Memory B cell (primary cell): Measurements from ENCODE around the gene COL9A3.
"Not testable (repeated sequence)": the region's sequence is repeated elsewhere in the genome, so short reads cannot be mapped to it uniquely, and the experiment has no call there.

ENCODE experiments used
- ATAC-seq: fragments of 150-1000 bp; cut with Tn5 transposase; 2 replicates; pipeline ENCODE4 v1.10.0; 2021; ENCODE audit warnings: low read depth, mild to moderate bottlenecking, moderate library complexity
- DNase-seq, 2 donors: peaks; one replicate each; pipeline ENCODE4 v3.0.0; 2022; ENCODE audit warnings: low spot score in 2 of 2
- H3K27ac Mint-ChIP-seq: one replicate; pipeline ENCODE4 v1.8.0; 2022; ENCODE audit warnings: mild to moderate bottlenecking, moderate library complexity, mixed read lengths
- H3K27me3 Mint-ChIP-seq: one replicate; pipeline ENCODE4 v1.8.0; 2022; ENCODE audit warnings: mixed read lengths
- H3K36me3 Mint-ChIP-seq: one replicate; pipeline ENCODE4 v1.8.0; 2022; ENCODE audit warnings: mild to moderate bottlenecking, mixed read lengths
- H3K4me1 Mint-ChIP-seq: one replicate; pipeline ENCODE4 v1.8.0; 2022; ENCODE audit warnings: mixed read lengths
- H3K4me3 Mint-ChIP-seq: one replicate; pipeline ENCODE4 v1.8.0; 2022; ENCODE audit warnings: mild to moderate bottlenecking, moderate library complexity, mixed read lengths
- H3K9me3 Mint-ChIP-seq: one replicate; pipeline ENCODE4 v1.8.0; 2022; ENCODE audit warnings: mixed read lengths

Gene COL9A3

DNA sequence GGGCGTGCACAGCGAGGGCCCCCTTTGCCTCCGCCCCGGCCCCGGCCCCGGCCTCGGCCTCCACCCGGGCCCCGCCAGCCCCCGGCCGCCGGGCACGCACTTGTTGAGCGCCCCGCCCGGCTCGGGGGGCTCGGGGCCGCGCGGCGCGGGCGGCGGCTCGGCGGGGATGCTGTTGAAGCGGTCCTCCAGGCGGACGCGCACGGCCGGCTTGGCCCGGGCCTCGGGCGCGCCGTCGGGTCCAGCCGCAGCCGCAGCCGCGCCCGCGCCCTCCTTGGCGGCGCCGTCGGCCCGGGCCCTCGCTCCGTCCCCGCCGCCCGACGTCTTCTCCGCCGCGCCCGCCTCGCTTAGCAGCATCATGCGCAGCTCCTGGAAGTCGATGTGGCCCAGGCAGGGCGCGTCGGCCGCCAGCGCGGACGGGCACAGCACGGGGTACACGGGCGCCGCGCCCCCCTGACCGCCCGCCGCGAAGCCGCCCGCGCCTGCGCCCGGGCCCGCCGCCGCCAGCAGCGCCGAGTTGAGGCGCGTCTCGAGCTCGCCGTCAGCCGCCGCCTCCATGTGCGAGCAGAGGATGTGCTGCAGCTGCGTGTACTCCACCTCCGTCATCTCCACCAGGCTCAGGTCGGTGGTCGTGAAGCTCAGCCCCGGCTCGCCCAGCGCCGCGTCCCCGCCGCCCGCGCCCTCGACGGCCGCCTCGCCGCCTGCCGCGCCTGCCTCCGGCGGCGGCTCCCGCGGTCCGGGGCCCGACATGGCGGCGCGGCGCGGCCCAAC lies 44.3 kb downstream of the COL9A3 start:
- peak overlapping the region; percentile 37 for H3K4me3 Mint-ChIP-seq
- H3K36me3 Mint-ChIP-seq = peaks cover 13% of the 10 kb centered on the region
- ATAC-seq (peak; percentile 31), DNase-seq (peak; percentile 38 to 66)
- H3K9me3 Mint-ChIP-seq = peaks cover 3% of the 10 kb centered on the region
- H3K27ac Mint-ChIP-seq = no peak overlapping the region
- H3K27me3 Mint-ChIP-seq = peaks cover 2% of the 10 kb centered on the region
- H3K4me1 Mint-ChIP-seq = peaks cover 20% of the 10 kb centered on the region

DNA sequence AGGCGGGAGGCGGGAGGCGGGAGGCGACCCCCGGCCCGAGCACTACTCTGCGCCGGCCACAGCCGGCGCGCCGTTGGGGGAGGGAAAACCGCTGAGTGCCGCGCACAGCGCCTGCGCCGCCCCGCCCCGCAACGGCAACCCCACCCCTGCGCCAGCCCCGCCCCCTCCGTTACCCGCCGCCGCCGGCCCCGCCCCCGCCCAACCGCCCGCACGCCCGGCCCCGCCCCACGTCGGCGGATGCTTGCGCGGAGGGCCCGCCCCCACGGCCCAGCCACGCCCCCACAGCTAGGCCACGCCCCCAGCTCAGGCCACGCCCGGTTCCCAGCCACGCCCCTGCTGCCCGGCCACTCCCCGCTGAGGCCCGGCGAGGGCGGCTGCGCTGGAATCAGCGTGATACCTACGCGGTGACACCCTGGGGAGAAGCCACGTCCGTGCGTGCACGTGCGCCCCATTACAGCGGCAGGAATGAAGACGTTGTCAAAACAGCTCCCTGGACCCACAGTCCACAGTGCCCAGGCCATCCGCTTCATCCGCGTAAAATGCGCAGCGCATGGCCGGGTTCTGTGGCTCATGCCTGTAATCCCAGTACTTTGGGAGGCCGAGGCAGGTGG lies 45.0 kb downstream of the COL9A3 start, which contains the start of gene TCFL5:
Gene TCFL5 (minus strand): TSS at position 97 of the 611 bp plus-strand sequence. CDS start 152 bp downstream, outside the sequence.
- Mint-ChIP-seq H3K36me3 (peaks cover 12% of the 10 kb centered on the region), H3K27me3 (peaks cover 2% of the 10 kb centered on the region), H3K4me3 (peak within 1 kb of the TSS; percentile 62), H3K9me3 (peaks cover 3% of the 10 kb centered on the region), H3K4me1 (peaks cover 20% of the 10 kb centered on the region), H3K27ac (peak within 1 kb of the TSS; percentile 79)
- ATAC-seq (peak; percentile 88), DNase-seq (peak; percentile 99 to 100)

GRCh38 chr20:62864207-62864606 lies 47.4 kb downstream of the COL9A3 start:
- DNase-seq (no peak), ATAC-seq (no peak)
- Mint-ChIP-seq H3K4me3 (no peak overlapping the region), H3K27me3 (peaks cover 2% of the 10 kb centered on the region), H3K9me3 (peaks cover 3% of the 10 kb centered on the region), H3K4me1 (peaks cover 16% of the 10 kb centered on the region), H3K27ac (no peak overlapping the region), H3K36me3 (no peaks in the 10 kb centered on the region)

GRCh38 chr20:62872184-62872847 lies 55.5 kb downstream of the COL9A3 start:
- DNase-seq (no peak), ATAC-seq (no peak)
- H3K36me3 Mint-ChIP-seq = no peaks in the 10 kb centered on the region
- H3K27ac Mint-ChIP-seq = no peak overlapping the region
- peaks cover 8% of the 10 kb centered on the region for H3K4me1 Mint-ChIP-seq
- peaks cover 4% of the 10 kb centered on the region for H3K27me3 Mint-ChIP-seq
- H3K4me3 Mint-ChIP-seq = no peak overlapping the region
- no peaks in the 10 kb centered on the region for H3K9me3 Mint-ChIP-seq

- DNase-seq = no peak
- H3K4me1 Mint-ChIP-seq = peaks cover 8% of the 10 kb centered on the region
- H3K27me3 Mint-ChIP-seq = peaks cover 4% of the 10 kb centered on the region
- no peak overlapping the region for H3K27ac Mint-ChIP-seq
- no peak overlapping the region for H3K4me3 Mint-ChIP-seq
- ATAC-seq = no peak
- H3K9me3 Mint-ChIP-seq = no peaks in the 10 kb centered on the region
- no peaks in the 10 kb centered on the region for H3K36me3 Mint-ChIP-seq
Observed at GRCh38 chr20:62872862-62873261, 56.0 kb downstream of the COL9A3 start.

DNA sequence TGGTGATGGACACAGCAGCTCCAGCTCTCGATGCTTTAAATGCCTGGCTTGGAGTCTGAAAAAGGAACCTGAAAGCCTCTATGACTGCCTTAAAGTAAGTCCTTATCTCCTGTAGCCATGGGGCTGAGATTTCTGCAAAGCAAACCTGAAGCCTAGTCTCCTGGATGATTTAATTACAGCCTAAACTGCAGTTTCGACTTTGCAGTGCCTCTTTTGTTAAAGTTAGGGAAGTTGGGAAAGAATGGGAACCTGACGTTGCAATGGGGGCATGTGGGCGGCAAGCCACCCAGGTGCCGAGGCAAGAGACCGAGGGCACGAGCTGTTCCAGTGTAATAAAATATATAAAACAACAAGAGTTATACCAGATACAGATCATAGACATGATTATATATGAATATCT lies 56.4 kb downstream of the COL9A3 start:
- DNase-seq = no peak
- Mint-ChIP-seq H3K27ac (no peak overlapping the region), H3K36me3 (peaks cover 1% of the 10 kb centered on the region), H3K4me1 (peaks cover 8% of the 10 kb centered on the region), H3K9me3 (no peaks in the 10 kb centered on the region), H3K4me3 (no peak overlapping the region), H3K27me3 (peaks cover 4% of the 10 kb centered on the region)
- ATAC-seq = no peak

DNA sequence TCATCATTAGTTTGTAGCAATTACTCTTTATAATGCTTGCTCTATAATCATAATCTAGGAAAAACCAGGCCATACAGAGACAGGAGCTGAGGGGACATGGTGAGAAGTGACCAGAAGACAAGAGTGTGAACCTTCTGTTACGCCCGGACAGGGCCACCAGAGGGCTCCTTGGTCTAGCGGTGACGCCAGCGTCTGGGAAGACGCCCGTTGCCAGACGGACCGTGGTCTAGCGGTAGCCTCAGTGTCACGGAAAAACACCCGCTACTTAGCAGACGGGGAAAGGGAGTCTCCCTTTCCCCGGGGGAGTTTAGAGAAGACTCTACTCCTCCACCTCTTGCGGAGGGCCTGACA lies 56.8 kb downstream of the COL9A3 start:
- H3K4me1 Mint-ChIP-seq, ATAC-seq, H3K36me3 Mint-ChIP-seq, DNase-seq, H3K27me3 Mint-ChIP-seq, H3K4me3 Mint-ChIP-seq, H3K27ac Mint-ChIP-seq, H3K9me3 Mint-ChIP-seq: not testable (repeated sequence)

DNA sequence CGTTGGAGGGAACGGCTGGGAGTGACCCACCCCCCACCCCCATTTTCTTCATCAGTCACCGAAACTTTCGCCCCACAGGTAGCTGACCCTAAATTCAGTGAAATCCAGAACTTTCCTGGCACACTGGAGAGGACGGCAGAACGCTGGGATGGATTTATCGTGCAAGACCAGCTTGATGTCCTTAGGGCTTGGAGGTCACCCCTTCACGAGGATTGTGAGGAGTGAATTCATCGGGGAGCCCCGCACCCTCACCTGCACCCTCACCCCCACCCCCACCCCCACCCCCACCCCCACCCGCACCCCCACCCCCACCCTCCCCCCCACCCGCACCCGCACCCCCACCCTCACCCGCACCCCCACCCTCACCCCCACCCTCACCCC lies 58.1 kb downstream of the COL9A3 start:
- peak overlapping the region; percentile 79 for H3K27ac Mint-ChIP-seq
- H3K4me1 Mint-ChIP-seq = peaks cover 8% of the 10 kb centered on the region
- H3K4me3 Mint-ChIP-seq = no peak overlapping the region
- H3K27me3 Mint-ChIP-seq = peaks cover 4% of the 10 kb centered on the region
- DNase-seq (no peak), ATAC-seq (no peak)
- H3K36me3 Mint-ChIP-seq = peaks cover 1% of the 10 kb centered on the region
- no peaks in the 10 kb centered on the region for H3K9me3 Mint-ChIP-seq

GRCh38 chr20:62875419-62876361 lies 58.8 kb downstream of the COL9A3 start:
- Mint-ChIP-seq H3K9me3 (no peaks in the 10 kb centered on the region), H3K4me3 (no peak overlapping the region), H3K27ac (peak overlapping the region; percentile 79), H3K27me3 (peaks cover 4% of the 10 kb centered on the region), H3K36me3 (peaks cover 1% of the 10 kb centered on the region), H3K4me1 (peaks cover 8% of the 10 kb centered on the region)
- DNase-seq = no peak
- ATAC-seq = no peak

- peaks cover 8% of the 10 kb centered on the region for H3K4me1 Mint-ChIP-seq
- no peak overlapping the region for H3K27ac Mint-ChIP-seq
- DNase-seq (no peak), ATAC-seq (no peak)
- H3K4me3 Mint-ChIP-seq = no peak overlapping the region
- peaks cover 4% of the 10 kb centered on the region for H3K27me3 Mint-ChIP-seq
- H3K36me3 Mint-ChIP-seq = peaks cover 4% of the 10 kb centered on the region
- no peaks in the 10 kb centered on the region for H3K9me3 Mint-ChIP-seq
Observed at GRCh38 chr20:62876501-62876901, 59.7 kb downstream of the COL9A3 start.

GRCh38 chr20:62876902-62877816 lies 60.3 kb downstream of the COL9A3 start:
- H3K4me1 Mint-ChIP-seq = peaks cover 8% of the 10 kb centered on the region
- ATAC-seq (no peak), DNase-seq (no peak)
- H3K9me3 Mint-ChIP-seq = no peaks in the 10 kb centered on the region
- H3K27me3 Mint-ChIP-seq = peaks cover 4% of the 10 kb centered on the region
- no peak overlapping the region for H3K27ac Mint-ChIP-seq
- H3K36me3 Mint-ChIP-seq = peaks cover 6% of the 10 kb centered on the region
- no peak overlapping the region for H3K4me3 Mint-ChIP-seq

DNA sequence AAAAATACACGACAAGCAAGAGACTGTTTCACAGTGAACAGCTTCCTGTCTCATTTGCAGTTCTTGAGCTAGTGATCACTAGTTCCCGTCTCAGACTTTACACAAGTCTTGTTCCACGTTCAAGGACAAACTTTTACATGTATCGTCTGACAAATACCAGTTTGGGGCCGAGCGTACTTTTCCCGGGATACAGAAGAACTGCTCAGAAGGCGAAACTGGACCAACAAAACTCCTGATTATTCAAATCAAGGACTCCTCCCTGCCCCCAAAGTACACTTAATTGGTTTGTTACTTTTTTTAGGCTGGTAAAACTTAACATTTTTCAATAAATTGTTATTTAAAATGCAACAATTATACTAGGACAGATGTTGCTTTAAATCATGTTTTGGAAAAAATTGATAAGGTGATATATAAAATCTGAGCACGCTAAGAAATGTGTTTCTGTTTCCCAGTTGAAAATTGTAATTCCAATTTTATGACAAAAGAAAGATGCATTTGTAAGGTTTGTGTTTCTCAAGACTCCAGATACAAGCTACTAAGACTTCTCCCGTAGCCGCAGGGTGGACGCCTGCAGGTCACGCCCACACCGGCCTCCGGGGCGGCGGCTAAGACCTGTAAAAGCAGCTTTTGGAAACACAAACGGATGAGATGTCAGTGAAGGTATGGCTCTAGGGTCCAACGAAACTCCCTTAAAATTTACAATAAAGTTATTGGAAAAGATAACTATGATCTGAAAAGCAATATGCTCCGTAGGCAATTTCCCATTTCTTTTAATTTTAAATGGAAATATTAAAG lies 61.6 kb downstream of the COL9A3 start:
- ATAC-seq = no peak
- Mint-ChIP-seq H3K4me1 (peaks cover 5% of the 10 kb centered on the region), H3K27ac (peak overlapping the region; percentile 45), H3K9me3 (no peaks in the 10 kb centered on the region), H3K27me3 (peaks cover 4% of the 10 kb centered on the region), H3K36me3 (peaks cover 6% of the 10 kb centered on the region), H3K4me3 (no peak overlapping the region)
- no peak for DNase-seq
